Metanephros (tissue), 2 donors: ENCODE results near the gene ZNF625. TPM values are rescaled to one million over a fixed set of nuclear protein-coding genes. Genes with fewer than 3 reads are reported as not detected.

ENCODE experiments used
- small RNA-seq: library from RNA; depleted of rRNA; stranded (forward); fragments of <200 nt; gene quantifications from one replicate; pipeline ENCODE3, GENCODE V24; 2014; ENCODE audit warnings: low replicate concordance
- total RNA-seq: library from RNA; depleted of rRNA; stranded (reverse); fragments of >200 nt; gene quantifications from one replicate; pipeline ENCODE4 v1.2.3, GENCODE V29; 2014

The ZNF625 gene
- total RNA-seq, result 22.8 TPM

GRCh38 chr19:12156223-12157058, at the start of gene ZNF625:
Gene ZNF625 (minus strand): TSS chr19:12156734. CDS start chr19:12156558, 176 bp downstream.

GRCh38 chr19:12162882-12163806, 6.6 kb upstream of the ZNF625 start, which contains the start of gene ZNF136:
Gene ZNF136 (plus strand): TSS chr19:12163096. CDS start chr19:12163204, 108 bp downstream.

GRCh38 chr19:12139885-12140544, 16.5 kb downstream of the ZNF625 start, which contains the start of gene ZNF20:
Gene ZNF20 (minus strand): TSS chr19:12140350. CDS start chr19:12140182, 168 bp downstream.

Small RNA genes lying within 50 kb of the gene (small RNA-seq; reads per million reads assigned to genes)
- gene RNA5SP467, result not detected

Other genes starting within 250 kb of the ZNF625 start
- gene ZNF700, start 231.6 kb downstream of the ZNF625 start, total RNA-seq, result 15.2 TPM
- gene ZNF763, start 191.7 kb downstream of the ZNF625 start, total RNA-seq, result 8.5 TPM
- 26.7 TPM for gene ZNF433, start 121.1 kb downstream of the ZNF625 start, total RNA-seq
- gene ZNF878, start 103.8 kb downstream of the ZNF625 start, total RNA-seq, result 0.93 TPM
- 27.0 TPM for gene ZNF844, start 92.0 kb downstream of the ZNF625 start, total RNA-seq
- gene ZNF20, start 16.4 kb downstream of the ZNF625 start, total RNA-seq, result 13.5 TPM
- 17.4 TPM for gene ZNF136, start 6.4 kb upstream of the ZNF625 start, total RNA-seq
- gene ZNF44, start 138.1 kb upstream of the ZNF625 start, total RNA-seq, result 27.0 TPM
- gene ZNF563, start 176.9 kb upstream of the ZNF625 start, total RNA-seq, result 5.3 TPM
- gene ZNF442, start 208.9 kb upstream of the ZNF625 start, total RNA-seq, result 8.1 TPM
- 6.0 TPM for gene ZNF799, start 244.5 kb upstream of the ZNF625 start, total RNA-seq